ENCODE measurements around the gene UBAP1. TPM values are rescaled to one million over a fixed set of nuclear protein-coding genes. Genes with fewer than 3 reads are reported as not detected.
"Not testable (repeated sequence)": the region's sequence is repeated elsewhere in the genome, so short reads cannot be mapped to it uniquely, and the experiment has no call there.

UBAP1 gene
- total RNA-seq, 2 experiments from 2014 or later: 28.2 to 29.8 TPM

DNA sequence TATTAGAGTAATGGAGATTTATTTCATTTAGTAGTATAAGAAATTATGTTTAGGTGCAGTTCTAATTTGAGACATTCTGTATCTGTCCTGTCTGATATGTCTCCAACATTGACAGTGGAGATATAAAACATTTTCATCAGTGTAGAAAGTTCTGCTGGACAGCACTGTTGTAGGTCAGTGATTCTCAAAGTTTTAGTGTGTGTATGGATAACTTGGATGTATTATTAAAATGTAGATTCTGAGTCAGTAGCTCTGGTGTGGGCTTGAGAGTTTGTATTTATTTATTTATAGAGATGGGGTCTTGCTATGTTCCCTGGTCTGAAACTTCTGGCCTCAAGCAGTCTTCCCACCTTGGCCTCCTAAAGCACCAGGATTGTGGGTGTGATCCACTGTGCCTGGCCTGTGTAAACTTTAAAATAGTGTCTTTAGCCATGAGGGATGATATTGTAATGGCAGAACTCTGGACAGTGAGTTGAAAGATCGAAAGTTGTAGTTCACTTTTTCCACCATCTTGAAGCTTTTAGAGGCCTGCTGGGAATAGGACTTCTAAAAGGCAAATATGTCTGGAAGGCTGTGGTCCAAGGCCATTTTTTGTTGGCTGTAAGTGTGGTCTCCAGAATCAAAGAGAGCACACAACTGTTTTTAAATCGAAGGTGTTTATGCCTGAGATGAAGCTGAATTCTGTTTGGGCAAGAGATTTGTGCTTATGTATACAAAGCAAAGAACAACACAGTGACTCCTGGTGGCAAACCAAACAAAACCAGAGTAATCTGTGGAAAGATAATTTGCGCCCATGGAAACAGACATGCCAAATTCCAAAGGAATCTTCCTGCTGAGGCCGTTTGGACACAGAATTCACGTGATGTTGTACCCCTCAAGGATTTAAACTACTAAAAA is 12.4 kb downstream of the UBAP1 start:
- POLR2A ChIA-PET: interaction anchor here (0.6 to 1.4 kb wide), 3 partner anchors 13 to 346 kb away, joined by 3 to 4 read pairs (median 4); partner anchors contain the start of gene UBAP1
- DNase-seq: no peak
- Mint-ChIP-seq H3K27ac (peak overlapping the region; percentile 68), H3K4me1 (ENCODE audit: low read depth) (peaks cover 54% of the 10 kb centered on the region), H3K4me3 (no peak overlapping the region), H3K27me3 (no peaks in the 10 kb centered on the region), H3K36me3 (ENCODE audit: low read depth) (peaks cover 9% of the 10 kb centered on the region), H3K9me3 (no peaks in the 10 kb centered on the region)
- TF ChIP-seq, protein P1, sequence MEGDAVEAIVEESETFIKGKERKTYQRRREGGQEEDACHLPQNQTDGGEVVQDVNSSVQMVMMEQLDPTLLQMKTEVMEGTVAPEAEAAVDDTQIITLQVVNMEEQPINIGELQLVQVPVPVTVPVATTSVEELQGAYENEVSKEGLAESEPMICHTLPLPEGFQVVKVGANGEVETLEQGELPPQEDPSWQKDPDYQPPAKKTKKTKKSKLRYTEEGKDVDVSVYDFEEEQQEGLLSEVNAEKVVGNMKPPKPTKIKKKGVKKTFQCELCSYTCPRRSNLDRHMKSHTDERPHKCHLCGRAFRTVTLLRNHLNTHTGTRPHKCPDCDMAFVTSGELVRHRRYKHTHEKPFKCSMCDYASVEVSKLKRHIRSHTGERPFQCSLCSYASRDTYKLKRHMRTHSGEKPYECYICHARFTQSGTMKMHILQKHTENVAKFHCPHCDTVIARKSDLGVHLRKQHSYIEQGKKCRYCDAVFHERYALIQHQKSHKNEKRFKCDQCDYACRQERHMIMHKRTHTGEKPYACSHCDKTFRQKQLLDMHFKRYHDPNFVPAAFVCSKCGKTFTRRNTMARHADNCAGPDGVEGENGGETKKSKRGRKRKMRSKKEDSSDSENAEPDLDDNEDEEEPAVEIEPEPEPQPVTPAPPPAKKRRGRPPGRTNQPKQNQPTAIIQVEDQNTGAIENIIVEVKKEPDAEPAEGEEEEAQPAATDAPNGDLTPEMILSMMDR (IDR thresholded peaks at IDR 0.05): no peak
- intact Hi-C loops (cut with micrococcal nuclease): no loop called here
- no peak for ATAC-seq
- CTCF ChIA-PET: interaction anchor here (1.2 to 1.5 kb wide), 3 partner anchors 9 to 16 kb away, joined by 3 to 5 read pairs (median 5); partner anchors contain the start of gene UBAP1

- Mint-ChIP-seq H3K4me1 (ENCODE audit: low read depth) (peaks cover 47% of the 10 kb centered on the region), H3K27ac (peak overlapping the region; percentile 80), H3K9me3 (no peaks in the 10 kb centered on the region), H3K27me3 (no peaks in the 10 kb centered on the region), H3K4me3 (no peak overlapping the region), H3K36me3 (ENCODE audit: low read depth) (peaks cover 20% of the 10 kb centered on the region)
- DNase-seq (no peak), ATAC-seq (no peak)
- CTCF ChIA-PET: interaction anchor here (1.1 to 1.8 kb wide), 2 partner anchors 11 to 58 kb away, joined by 4 to 6 read pairs; no protein-coding TSS in a partner anchor
- TF ChIP-seq, protein P1 (IDR thresholded peaks at IDR 0.05): no peak
- intact Hi-C loops (cut with micrococcal nuclease): no loop called here
- POLR2A ChIA-PET: interaction anchor here (1.1 kb wide), 1 partner anchor 33 kb away, joined by 3 read pairs; no protein-coding TSS in a partner anchor
Observed at GRCh38 chr9:34195143-34195542, 16.3 kb downstream of the UBAP1 start.

GRCh38 chr9:34197286-34197685 is 18.4 kb downstream of the UBAP1 start:
- POLR2A ChIA-PET; CTCF ChIA-PET; H3K4me3 Mint-ChIP-seq; H3K9me3 Mint-ChIP-seq; DNase-seq; H3K27ac Mint-ChIP-seq; intact Hi-C loops (cut with micrococcal nuclease); H3K27me3 Mint-ChIP-seq; ATAC-seq: not testable (repeated sequence)
- peaks cover 20% of the 10 kb centered on the region for H3K36me3 Mint-ChIP-seq (ENCODE audit: low read depth)
- peaks cover 40% of the 10 kb centered on the region for H3K4me1 Mint-ChIP-seq (ENCODE audit: low read depth)

GRCh38 chr9:34197756-34198711 is 19.2 kb downstream of the UBAP1 start:
- TF ChIP-seq, protein P1 (IDR thresholded peaks at IDR 0.05): no peak
- H3K27ac Mint-ChIP-seq: peak overlapping the region; percentile 27
- ChIA-PET CTCF (interaction anchor here (0.6 to 0.8 kb wide), 2 partner anchors 63 to 125 kb away, joined by 3 read pairs; no protein-coding TSS in a partner anchor), POLR2A (no interaction called here)
- peak; percentile 12 for ATAC-seq
- intact Hi-C loops (cut with micrococcal nuclease): no loop called here
- DNase-seq: no peak
- no peaks in the 10 kb centered on the region for H3K27me3 Mint-ChIP-seq
- H3K9me3 Mint-ChIP-seq: no peaks in the 10 kb centered on the region
- no peak overlapping the region for H3K4me3 Mint-ChIP-seq
- peaks cover 20% of the 10 kb centered on the region for H3K36me3 Mint-ChIP-seq (ENCODE audit: low read depth)
- H3K4me1 Mint-ChIP-seq (ENCODE audit: low read depth): peaks cover 35% of the 10 kb centered on the region

GRCh38 chr9:34200092-34200491 is 21.2 kb downstream of the UBAP1 start:
- H3K4me3 Mint-ChIP-seq: no peak overlapping the region
- POLR2A ChIA-PET: no interaction called here
- no peak for DNase-seq
- CTCF ChIA-PET: interaction anchor here (0.9 to 2.2 kb wide), 3 partner anchors 8 to 274 kb away, joined by 3 to 7 read pairs (median 5); no protein-coding TSS in a partner anchor
- peaks cover 33% of the 10 kb centered on the region for H3K4me1 Mint-ChIP-seq (ENCODE audit: low read depth)
- intact Hi-C loops (cut with micrococcal nuclease): no loop called here
- no peak overlapping the region for H3K27ac Mint-ChIP-seq
- H3K27me3 Mint-ChIP-seq: no peaks in the 10 kb centered on the region
- TF ChIP-seq, protein P1 (IDR thresholded peaks at IDR 0.05): no peak
- ATAC-seq: no peak
- H3K9me3 Mint-ChIP-seq: no peaks in the 10 kb centered on the region
- H3K36me3 Mint-ChIP-seq (ENCODE audit: low read depth): peaks cover 18% of the 10 kb centered on the region
